ENCODE results near the gene TMEM164.
"Not testable (repeated sequence)": the region's sequence is repeated elsewhere in the genome, so short reads cannot be mapped to it uniquely, and the experiment has no call there.

The TMEM164 gene

GRCh38 chrX:110002300-110003166 is at the start of gene TMEM164:
Gene TMEM164 (plus strand): TSS chrX:110003114. CDS start chrX:110003775, 661 bp downstream.
- DNase-seq = peak; percentile 34

GRCh38 chrX:109954333-109954732 is 48.6 kb upstream of the TMEM164 start:
- no peak for DNase-seq

GRCh38 chrX:109954955-109955354 is 48.0 kb upstream of the TMEM164 start:
- DNase-seq = no peak

GRCh38 chrX:109958266-109958665 is 44.6 kb upstream of the TMEM164 start:
- DNase-seq = no peak

- no peak for DNase-seq
Measured at GRCh38 chrX:109959356-109959871, 43.5 kb upstream of the TMEM164 start.

GRCh38 chrX:109964390-109964789 is 38.5 kb upstream of the TMEM164 start:
- no peak for DNase-seq

GRCh38 chrX:109966246-109966645 is 36.7 kb upstream of the TMEM164 start:
- DNase-seq = no peak

- no peak for DNase-seq
Measured at GRCh38 chrX:109967156-109967555, 35.8 kb upstream of the TMEM164 start.

GRCh38 chrX:109970841-109971240 is 32.1 kb upstream of the TMEM164 start:
- not testable (repeated sequence) for DNase-seq

- peak; percentile 2 for DNase-seq
Measured at GRCh38 chrX:109974906-109975655, 27.8 kb upstream of the TMEM164 start.

- DNase-seq = not testable (repeated sequence)
Measured at GRCh38 chrX:109985210-109985609, 17.7 kb upstream of the TMEM164 start.

GRCh38 chrX:109987884-109988283 is 15.0 kb upstream of the TMEM164 start:
- no peak for DNase-seq

GRCh38 chrX:109990582-109991276 is 12.2 kb upstream of the TMEM164 start:
- DNase-seq = no peak

- DNase-seq = no peak
Measured at GRCh38 chrX:109992203-109992602, 10.7 kb upstream of the TMEM164 start.

- DNase-seq = no peak
Measured at GRCh38 chrX:109995155-109995554, 7.8 kb upstream of the TMEM164 start.

- DNase-seq = no peak
Measured at GRCh38 chrX:109997786-109998452, 5.0 kb upstream of the TMEM164 start.

GRCh38 chrX:110000000-110000399 is 2.9 kb upstream of the TMEM164 start:
- no peak for DNase-seq

GRCh38 chrX:110000847-110001713 is 1.8 kb upstream of the TMEM164 start:
- no peak for DNase-seq

- DNase-seq = no peak
Measured at GRCh38 chrX:110001740-110002299, 1.1 kb upstream of the TMEM164 start.

- no peak for DNase-seq
Measured at GRCh38 chrX:110003167-110004156, 548 bp downstream of the TMEM164 start.

Measured in kidney glomerular epithelial cell (primary cell).